GM19025 (cell line): Measurements from ENCODE around the gene INAFM1.
"Not testable (repeated sequence)": the region's sequence is repeated elsewhere in the genome, so short reads cannot be mapped to it uniquely, and the experiment has no call there.

Experiments
- ATAC-seq: cut with Tn5 transposase; IDR thresholded peaks from one replicate; pipeline ENCODE4 v1.9.1; 2021; ENCODE audit warnings: mild to moderate bottlenecking, low read depth, moderate library complexity; ENCODE audit not compliant: unreplicated experiment

INAFM1 gene

DNA sequence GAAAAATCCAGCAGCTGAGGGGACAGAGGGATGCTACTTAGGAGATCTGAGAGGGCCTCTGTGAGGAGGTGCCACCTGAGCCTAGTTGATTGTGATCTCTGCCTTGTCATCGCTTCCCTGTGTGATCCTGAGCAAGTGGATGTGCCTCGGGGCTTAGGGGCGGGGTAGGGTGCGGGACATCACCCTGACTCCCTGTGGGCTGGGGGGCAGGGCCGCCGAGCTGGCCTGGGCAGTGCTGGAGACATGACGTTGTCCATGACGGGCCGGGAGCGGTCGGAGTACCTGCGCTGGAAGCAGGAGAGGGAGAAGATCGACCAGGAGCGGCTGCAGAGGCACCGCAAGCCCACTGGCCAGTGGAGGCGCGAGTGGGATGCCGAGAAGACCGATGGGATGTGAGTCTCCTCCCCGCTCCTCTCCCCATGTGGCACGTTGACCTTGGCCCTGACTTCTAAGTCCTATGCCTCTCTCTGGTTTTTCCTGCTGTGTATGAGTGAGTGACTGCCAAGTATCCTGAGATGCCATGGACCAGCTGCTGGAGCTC lies 8.2 kb upstream of the INAFM1 start:
- no peak for ATAC-seq

DNA sequence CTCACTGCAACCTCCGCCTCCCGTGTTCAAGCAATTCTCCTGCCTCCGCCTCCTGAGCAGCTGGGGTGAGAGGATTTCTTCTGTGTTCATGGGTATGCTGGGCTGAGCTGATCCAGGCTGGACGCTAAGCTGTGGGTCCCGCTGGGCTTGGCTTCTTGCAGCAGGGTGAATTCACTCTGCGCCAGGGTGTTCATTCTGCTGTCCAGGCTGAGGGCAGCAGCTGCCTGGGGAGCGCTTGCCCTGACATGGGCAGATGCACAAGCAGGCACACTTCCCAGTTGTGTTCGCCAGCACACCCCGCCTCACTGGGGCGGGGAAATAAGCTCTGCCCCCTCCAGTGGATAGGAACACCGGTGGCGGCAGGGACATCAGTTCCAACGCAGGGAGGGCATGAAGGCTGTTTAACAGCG lies 7.3 kb upstream of the INAFM1 start:
- ATAC-seq = no peak

GRCh38 chr19:47268028-47268427 lies 6.7 kb upstream of the INAFM1 start:
- no peak for ATAC-seq

- ATAC-seq = no peak
These were observed 5.1 kb upstream of the INAFM1 start for GRCh38 chr19:47269596-47269995.

- ATAC-seq = no peak
These were observed 4.3 kb upstream of the INAFM1 start for GRCh38 chr19:47270408-47270807.

- ATAC-seq = no peak
These were observed 2.7 kb upstream of the INAFM1 start for GRCh38 chr19:47271949-47272348.

GRCh38 chr19:47272448-47273312 lies 2.0 kb upstream of the INAFM1 start:
- no peak for ATAC-seq

- peak; percentile 59 for ATAC-seq
These were observed 1.2 kb upstream of the INAFM1 start for GRCh38 chr19:47273313-47274070.

DNA sequence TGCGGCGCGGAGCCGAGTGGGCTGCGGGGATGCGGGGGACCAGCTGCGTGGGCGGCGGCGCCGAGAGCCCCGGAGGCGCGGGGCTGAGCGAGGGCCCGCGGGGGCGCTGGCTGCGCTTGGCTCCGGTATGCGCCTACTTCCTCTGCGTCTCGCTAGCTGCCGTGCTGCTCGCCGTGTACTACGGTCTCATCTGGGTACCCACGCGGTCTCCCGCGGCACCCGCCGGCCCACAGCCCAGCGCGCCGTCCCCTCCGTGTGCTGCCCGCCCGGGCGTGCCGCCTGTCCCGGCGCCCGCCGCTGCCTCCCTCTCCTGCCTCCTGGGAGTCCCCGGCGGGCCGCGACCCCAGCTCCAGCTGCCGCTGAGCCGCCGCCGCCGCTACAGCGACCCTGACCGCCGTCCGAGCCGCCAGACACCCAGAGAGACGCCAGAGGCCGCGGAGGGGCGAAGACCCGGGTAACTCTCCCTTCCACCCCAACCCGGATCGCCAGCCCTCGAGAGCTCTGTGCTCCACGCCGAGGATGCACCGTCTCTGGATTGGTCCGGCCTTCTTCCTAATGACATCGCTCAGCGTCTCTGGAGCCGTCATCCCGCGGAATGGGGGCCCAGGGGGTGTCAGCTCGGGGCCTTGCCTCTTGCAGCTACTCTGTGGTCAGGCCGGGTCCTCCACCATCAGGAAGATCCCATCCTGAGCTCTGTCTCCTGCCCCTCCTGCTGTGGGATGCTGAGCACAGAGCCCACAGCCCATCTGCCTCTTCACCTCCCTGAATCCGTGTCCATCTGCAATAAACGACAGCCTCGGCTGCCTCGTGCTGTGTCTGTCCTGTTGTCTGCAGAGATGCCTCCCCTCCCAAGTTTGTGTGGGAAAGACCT lies 441 bp downstream of the INAFM1 start:
- ATAC-seq = no peak

DNA sequence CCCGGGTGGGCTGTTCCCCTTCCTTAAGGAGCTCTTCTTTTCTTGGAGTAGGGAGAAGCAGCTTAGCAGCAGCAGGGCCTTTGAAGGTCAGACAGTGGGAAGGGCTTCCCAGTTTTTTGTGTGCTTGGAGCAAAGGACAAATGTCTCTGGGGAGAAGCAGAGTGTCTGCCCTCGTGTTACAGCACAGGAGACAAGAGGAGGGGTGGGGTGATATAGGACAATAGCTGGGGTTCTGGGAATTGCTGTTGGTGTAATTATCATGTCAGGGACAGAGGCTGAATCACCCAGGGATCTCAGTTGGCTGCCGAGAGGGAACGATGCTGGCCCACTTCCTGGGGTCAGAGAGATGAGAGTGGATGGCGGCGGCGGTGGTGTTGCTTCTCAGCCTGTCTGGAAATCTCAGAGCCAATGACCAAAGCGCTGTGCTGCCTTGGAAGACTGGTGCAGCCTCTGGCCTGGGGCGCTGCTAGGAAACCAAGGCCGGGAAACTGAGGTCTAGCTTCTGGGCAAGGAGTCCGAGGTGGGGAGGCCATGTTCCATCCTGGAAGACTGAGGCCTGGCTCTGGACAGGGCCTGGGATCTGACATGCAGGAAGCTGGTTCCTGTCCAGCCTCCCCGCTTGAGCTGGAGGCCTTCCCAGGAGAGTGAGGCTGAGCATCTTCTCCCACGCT lies 1.2 kb downstream of the INAFM1 start:
- ATAC-seq = no peak

DNA sequence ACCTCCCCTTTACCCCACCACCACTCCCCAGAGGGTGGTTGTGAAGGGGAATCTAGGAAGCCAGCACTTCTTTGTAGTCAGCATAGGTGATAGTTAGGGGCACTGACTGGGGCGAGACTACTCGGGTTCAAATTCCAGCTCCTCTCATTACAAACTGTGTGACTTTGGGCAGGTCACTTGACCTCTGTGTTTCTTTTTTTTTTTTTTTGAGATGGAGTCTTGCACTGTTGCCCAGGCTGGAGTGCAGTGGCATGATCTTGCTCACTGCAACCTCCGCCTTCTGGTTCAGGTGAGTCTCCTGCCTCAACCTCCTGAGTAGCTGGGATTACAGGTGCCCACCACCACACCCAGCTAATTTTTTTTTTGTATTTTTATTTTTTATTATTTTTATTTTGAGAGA lies 1.8 kb downstream of the INAFM1 start:
- ATAC-seq = not testable (repeated sequence)

DNA sequence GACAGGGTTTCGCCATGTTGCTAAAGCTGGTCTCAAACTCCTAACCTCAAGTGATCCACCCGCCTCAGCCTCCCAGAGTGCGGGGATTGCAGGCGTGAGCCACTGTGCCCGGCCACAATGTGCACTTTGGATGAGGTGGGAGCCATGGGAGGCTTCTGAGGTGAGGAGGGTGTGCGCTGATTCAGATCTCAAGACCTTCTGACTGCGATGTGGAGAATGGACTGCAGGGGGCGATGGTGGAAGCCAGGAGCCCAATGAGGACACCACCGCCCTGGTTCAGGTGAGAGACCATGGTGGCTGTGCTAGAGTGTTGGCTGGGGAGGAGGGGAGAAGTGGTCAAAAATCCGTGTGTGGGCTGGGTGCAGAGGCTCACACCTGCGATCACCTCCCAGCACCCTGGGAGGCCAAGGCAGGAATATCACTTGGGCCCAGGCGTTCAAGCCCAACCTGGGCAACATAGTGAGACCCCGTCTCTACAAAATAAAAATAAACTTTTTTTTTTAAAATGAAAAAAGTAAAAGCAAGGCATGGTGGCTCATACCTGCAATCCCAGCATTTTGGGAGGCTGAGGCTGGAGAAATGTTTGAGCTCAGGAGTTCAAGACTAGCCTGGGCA lies 5.6 kb downstream of the INAFM1 start:
- ATAC-seq = no peak

DNA sequence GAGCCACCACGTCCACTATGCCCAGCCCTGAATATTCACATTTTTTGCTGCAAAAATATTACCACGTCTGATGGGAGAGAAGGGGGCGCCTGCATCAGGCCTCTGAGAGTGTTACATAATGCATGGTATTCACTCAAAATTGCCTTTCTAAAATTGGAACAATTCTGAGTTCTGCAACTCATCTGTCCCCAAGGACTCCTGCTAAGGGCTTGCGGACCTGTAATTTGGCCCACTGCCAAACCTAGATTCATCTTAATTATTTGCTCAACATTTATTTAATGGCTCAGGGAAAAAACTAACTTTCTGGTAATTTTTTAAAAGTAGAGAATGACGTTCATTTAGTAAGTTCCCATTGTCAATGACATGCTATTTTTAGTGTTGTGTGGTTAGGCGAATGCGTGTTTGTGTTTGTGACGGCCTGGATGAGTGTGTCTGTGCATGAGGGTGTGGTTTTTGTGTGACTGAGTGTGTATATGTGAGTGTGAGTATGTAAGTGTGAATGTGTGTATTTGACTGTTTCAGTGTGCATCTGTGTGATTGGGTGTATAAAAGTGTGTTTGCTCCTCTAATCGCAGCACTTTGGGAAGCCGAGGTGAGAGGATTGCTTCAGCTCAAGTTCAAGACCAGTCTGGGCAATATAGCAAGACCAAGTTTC lies 8.8 kb downstream of the INAFM1 start:
- ATAC-seq = no peak

GRCh38 chr19:47284324-47284899 lies 9.7 kb downstream of the INAFM1 start:
- no peak for ATAC-seq

DNA sequence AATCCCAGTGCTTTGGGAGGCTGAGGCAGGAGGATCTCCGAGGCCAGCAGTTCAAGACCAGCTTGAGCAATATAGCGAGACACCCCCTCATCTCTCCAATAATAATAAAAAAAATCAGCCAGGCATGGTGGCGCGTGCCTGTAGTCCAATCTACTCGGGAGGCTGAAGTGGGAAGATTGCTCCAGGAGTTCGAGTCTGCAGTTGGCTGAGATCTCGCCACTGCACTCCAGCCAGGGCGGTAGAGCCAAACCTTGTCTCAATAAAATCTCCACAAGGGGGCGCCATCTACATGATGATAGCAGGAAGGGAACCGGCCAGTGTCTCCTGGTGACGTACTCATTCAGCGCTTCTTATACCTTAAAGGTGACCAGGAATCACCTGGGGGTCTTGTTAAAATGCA lies 21.4 kb downstream of the INAFM1 start:
- ATAC-seq = no peak

DNA sequence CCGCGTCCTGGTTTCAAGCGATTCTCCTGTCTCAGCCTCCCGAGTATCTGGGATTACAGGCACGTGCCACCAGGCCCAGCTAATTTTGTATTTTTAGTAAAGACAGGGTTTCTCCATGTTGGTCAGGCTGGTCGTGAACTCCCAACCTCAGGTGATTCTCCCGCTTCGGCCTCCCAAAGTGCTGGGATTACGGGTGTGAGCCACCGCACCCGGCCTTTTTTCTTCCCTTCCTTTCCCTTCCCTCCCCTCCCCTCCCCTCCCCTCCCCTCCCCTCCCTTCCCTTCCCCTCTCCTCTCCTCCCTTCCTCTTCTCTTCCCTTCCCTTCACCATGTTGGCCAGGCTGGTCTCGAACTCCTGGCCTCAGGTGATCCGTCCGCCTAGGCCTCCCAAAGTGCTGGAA lies 26.2 kb downstream of the INAFM1 start:
- not testable (repeated sequence) for ATAC-seq

- ATAC-seq = no peak
These were observed 27.6 kb downstream of the INAFM1 start for GRCh38 chr19:47302249-47302648.

- no peak for ATAC-seq
These were observed 29.3 kb downstream of the INAFM1 start for GRCh38 chr19:47303966-47304365.

DNA sequence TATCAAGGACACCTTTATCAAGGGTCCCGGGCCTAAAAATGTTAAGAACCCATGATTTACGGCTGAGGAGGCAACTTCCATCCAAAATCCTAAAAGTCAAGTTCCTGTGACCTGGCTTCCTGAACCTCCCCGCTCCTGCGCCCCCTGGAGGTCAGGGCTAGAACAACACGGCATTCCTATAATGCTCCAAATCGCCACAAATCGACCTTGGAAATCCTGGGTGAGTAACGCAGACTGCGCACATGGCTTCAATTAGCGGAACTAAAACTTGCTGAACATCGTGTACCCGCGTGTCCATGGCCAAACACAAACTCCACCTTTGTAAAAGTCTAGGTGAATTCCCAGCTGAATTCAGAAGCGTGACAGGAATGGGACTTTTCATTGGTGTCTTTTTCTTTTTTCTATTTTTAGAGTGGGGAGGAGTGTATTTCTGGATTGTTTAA lies 30.6 kb downstream of the INAFM1 start:
- no peak for ATAC-seq
